SJSA1 (cell line): ENCODE measurements around the gene PNPLA2. TPM values are rescaled to one million over a fixed set of nuclear protein-coding genes. Genes with fewer than 3 reads are reported as not detected.

ENCODE experiments used
- DNase-seq, 2 experiments: peaks; one replicate each; pipeline ENCODE4 v3.0.0-alpha.2; 2015 to 2020; ENCODE audit warnings: low spot score in 2 of 2, low read depth in 1 of 2
- H3K27ac ChIP-seq: fragments of 250-450 bp; sonication (Bioruptor Pico); 2 replicates; pipeline ENCODE4 v1.5.1; 2020; ENCODE audit warnings: mild to moderate bottlenecking, moderate library complexity
- H3K27me3 ChIP-seq: fragments of 250-450 bp; sonication (Bioruptor Pico); replicated peaks from 2 replicates; pipeline ENCODE4 v1.5.1; 2020; ENCODE audit warnings: mild to moderate bottlenecking, moderate library complexity
- H3K36me3 ChIP-seq: fragments of 250-450 bp; sonication (Bioruptor Pico); 2 replicates; pipeline ENCODE4 v1.5.1; 2020; ENCODE audit warnings: mild to moderate bottlenecking
- H3K4me1 ChIP-seq: fragments of 250-450 bp; sonication (Bioruptor Pico); replicated peaks from 2 replicates; pipeline ENCODE4 v1.6.1; 2021; ENCODE audit warnings: mild to moderate bottlenecking
- H3K4me3 ChIP-seq: fragments of 250-450 bp; sonication (Bioruptor Pico); 2 replicates; pipeline ENCODE4 v1.5.1; 2020; ENCODE audit warnings: mild to moderate bottlenecking
- H3K9me3 ChIP-seq: fragments of 250-450 bp; sonication (Bioruptor Pico); replicated peaks from 2 replicates; pipeline ENCODE4 v1.5.1; 2020; ENCODE audit warnings: mild to moderate bottlenecking
- total RNA-seq: library from RNA; depleted of rRNA; stranded (reverse); fragments of >200 nt; shearing (Covaris generic); gene quantifications from 2 replicates; pipeline ENCODE4 v1.2.3, GENCODE V29; 2014

PNPLA2 gene
- total RNA-seq, 1 experiment from 2014 or later: 5.0 TPM

GRCh38 chr11:862081-862661 is 43.5 kb downstream of the PNPLA2 start:
- no peak overlapping the region for H3K27ac ChIP-seq
- H3K9me3 ChIP-seq: no peaks in the 10 kb centered on the region
- H3K4me1 ChIP-seq: no peaks in the 10 kb centered on the region
- no peak overlapping the region for H3K4me3 ChIP-seq
- no peaks in the 10 kb centered on the region for H3K27me3 ChIP-seq
- 0 out of 2 replicates have a peak, but pooled peaks cover 2% of the 10 kb centered on the region for H3K36me3 ChIP-seq
- DNase-seq: no peak

GRCh38 chr11:862696-863022 is 43.9 kb downstream of the PNPLA2 start:
- Histone ChIP-seq H3K9me3 (no peaks in the 10 kb centered on the region), H3K36me3 (0 out of 2 replicates have a peak, but pooled peaks cover 2% of the 10 kb centered on the region), H3K27me3 (no peaks in the 10 kb centered on the region), H3K27ac (no peak overlapping the region), H3K4me1 (no peaks in the 10 kb centered on the region), H3K4me3 (no peak overlapping the region)
- DNase-seq: no peak

DNA sequence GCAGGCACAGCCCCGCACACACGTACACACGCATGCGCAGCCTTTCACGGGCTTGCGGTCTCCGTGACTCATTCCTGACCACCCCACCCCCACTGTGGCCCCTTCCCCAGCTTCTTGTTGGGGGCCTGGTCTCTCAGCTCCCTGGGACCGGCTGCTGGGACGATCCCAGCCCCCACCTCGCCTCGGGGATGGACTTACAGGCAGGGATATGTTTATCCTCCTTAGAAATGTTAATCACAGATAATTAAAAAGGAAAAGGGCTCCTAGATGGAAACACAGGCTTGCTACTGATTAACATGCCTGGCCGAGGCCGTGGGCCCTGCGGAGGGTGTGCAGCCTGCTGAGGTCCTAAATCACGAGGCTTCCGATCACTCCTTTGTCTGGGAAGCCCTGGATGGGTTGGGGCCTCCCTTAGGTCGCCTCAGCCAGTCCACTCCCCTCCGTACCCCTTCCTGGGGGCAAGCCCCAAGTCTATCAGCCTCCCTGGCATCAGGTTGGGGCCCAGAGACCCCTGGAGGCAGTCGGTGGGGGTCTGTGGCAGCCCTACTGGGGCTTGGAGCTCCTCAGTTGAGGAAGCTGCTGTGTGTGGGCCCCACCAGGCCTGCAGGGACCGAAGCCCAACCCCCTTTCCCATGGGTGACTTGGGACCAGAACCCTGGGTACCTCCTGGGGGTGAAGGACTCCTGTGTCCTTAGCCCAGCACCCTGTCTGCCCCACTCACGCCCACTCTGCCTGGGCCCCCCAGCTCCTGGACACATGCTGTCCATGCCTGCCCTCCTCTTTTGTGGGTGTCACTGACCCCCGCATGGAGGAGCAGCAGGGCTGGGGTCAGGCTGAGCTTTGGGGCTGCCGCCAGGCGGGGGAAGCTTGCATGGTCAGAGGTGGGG is 44.6 kb downstream of the PNPLA2 start:
- Histone ChIP-seq H3K27ac (no peak overlapping the region), H3K27me3 (no peaks in the 10 kb centered on the region), H3K4me3 (no peak overlapping the region), H3K9me3 (no peaks in the 10 kb centered on the region), H3K4me1 (no peaks in the 10 kb centered on the region), H3K36me3 (0 out of 2 replicates have a peak, but pooled peaks cover 2% of the 10 kb centered on the region)
- DNase-seq: no peak

DNA sequence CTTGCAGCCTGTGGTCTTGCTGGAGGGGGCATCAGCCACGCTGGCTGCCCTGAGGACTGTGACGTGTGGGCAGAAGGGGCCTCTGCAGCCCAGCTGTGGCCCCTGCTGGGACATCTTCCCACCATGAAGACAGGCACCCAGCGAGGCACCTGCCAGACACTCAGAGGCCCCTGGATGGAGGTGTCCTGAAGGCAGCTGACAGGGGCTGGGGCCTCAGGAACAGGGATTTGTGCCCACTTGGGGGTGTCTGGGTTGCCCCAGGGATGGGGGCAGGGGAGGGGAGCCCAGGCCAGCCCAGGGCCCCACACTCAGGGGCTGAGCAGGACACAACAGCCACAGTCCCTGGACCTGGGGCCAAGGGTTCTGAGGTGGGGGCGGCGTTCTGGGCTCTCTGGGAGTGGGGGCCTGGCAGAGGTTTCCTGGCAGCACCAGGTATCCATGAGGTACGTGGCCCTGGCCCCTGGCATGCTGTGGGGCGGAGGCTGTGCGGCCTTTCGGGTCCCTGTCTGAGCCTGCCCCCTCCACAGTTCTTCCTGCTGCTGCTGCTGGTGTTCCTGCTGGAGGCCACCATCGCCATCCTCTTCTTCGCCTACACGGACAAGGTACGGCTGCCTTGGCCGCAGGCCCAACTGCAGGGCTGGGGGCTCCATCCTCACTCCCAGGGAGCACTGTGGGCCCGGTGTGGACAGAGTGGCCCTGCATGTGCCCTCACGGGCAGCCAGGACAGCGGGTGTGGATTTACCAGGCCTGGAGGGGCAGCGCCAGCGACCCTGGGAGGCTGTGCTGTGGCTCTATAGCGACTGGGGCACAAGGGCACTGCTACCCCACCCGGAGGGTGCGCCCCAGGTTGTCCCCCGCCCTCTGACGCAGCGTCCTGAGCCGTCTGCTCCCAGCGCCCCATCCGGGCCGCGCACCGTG is 45.5 kb downstream of the PNPLA2 start:
- H3K27me3 ChIP-seq: no peaks in the 10 kb centered on the region
- H3K4me1 ChIP-seq: no peaks in the 10 kb centered on the region

DNA sequence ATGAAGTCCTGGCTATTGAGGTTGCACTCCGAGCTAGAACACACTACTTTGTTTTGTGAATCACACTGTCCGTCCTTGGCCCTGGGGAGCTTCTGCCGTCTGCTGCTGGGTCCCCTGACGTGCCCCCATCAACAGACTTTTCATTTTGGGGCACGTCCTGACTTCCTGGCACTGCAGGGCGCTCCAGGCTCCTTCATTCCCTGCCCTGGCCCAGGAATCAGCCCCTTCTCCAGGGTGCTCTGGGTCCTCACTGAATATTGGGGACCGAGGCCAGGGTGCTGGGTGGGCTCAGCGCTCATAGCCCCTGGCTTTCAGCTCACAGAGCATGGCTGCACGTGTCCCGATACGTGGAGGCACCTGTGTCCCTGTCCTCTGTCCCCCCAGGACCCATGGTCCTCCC is 46.2 kb downstream of the PNPLA2 start:
- no peak for DNase-seq
- Histone ChIP-seq H3K9me3 (no peaks in the 10 kb centered on the region), H3K36me3 (0 out of 2 replicates have a peak, but pooled peaks cover 2% of the 10 kb centered on the region), H3K4me3 (no peak overlapping the region), H3K4me1 (no peaks in the 10 kb centered on the region), H3K27ac (no peak overlapping the region), H3K27me3 (no peaks in the 10 kb centered on the region)

More for the DNA sequence above, 45.5 kb downstream of the PNPLA2 start:
- H3K9me3 ChIP-seq: no peaks in the 10 kb centered on the region
- H3K36me3 ChIP-seq: 0 out of 2 replicates have a peak, but pooled peaks cover 2% of the 10 kb centered on the region
- H3K4me3 ChIP-seq: no peak overlapping the region
- DNase-seq: no peak
- H3K27ac ChIP-seq: no peak overlapping the region

DNA sequence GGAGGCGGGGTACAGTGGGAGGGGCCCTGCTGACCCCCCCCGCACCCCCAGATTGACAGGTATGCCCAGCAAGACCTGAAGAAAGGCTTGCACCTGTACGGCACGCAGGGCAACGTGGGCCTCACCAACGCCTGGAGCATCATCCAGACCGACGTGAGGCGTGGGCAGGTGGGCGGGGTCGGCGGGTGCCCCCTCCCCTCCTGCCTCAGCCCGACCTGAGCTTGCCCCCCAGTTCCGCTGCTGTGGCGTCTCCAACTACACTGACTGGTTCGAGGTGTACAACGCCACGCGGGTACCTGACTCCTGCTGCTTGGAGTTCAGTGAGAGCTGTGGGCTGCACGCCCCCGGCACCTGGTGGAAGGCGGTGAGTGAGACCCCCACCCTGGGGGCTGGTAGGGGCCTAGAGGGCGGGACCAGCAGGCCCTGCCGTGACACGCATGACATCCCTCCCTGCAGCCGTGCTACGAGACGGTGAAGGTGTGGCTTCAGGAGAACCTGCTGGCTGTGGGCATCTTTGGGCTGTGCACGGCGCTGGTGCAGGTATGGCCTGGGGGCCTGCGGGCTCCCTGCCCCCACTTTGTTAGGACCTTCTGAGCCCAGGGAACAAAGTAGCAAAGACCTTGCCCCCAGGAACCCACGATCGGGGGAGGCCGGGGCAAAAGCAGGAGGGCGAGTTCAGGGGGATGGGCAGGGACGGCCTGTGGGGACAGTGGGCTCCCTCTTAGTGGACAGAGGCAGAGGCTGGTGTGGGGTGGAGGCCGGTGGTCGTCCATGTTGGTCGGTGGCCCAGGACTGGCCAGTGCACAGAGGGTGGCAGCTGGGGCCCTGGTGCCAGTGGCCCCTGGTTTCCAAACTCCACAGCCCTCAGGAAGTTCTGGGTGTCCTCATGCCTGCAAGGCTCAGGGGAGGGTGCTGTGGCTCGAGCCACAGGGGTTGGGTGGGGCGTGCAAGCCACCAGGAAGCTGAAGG is 47.0 kb downstream of the PNPLA2 start:
- Histone ChIP-seq H3K36me3 (0 out of 2 replicates have a peak, but pooled peaks cover 2% of the 10 kb centered on the region), H3K4me3 (no peak overlapping the region), H3K27me3 (no peaks in the 10 kb centered on the region), H3K4me1 (no peaks in the 10 kb centered on the region), H3K27ac (no peak overlapping the region), H3K9me3 (no peaks in the 10 kb centered on the region)
- no peak for DNase-seq

DNA sequence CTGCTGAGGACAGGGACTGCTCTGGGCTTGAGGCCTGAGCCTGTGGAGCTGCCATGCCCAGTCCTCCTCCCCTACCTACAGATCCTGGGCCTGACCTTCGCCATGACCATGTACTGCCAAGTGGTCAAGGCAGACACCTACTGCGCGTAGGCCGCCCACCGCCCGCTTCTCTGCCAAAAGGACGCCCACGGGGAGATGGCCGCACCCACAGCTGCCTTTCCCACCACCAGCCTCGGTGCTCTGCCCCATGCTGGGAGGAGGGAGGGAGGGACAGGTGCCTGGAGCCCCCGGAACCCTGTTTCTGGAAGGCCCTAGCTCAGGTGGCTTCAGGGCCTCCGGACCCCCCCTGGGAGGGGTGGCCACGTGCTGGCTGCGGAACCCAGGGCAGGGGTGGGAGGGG is 47.8 kb downstream of the PNPLA2 start:
- H3K36me3 ChIP-seq: 0 out of 2 replicates have a peak, but pooled peaks cover 2% of the 10 kb centered on the region
- H3K4me1 ChIP-seq: no peaks in the 10 kb centered on the region
- no peak for DNase-seq
- no peak overlapping the region for H3K27ac ChIP-seq
- no peak overlapping the region for H3K4me3 ChIP-seq
- no peaks in the 10 kb centered on the region for H3K9me3 ChIP-seq
- no peaks in the 10 kb centered on the region for H3K27me3 ChIP-seq

DNA sequence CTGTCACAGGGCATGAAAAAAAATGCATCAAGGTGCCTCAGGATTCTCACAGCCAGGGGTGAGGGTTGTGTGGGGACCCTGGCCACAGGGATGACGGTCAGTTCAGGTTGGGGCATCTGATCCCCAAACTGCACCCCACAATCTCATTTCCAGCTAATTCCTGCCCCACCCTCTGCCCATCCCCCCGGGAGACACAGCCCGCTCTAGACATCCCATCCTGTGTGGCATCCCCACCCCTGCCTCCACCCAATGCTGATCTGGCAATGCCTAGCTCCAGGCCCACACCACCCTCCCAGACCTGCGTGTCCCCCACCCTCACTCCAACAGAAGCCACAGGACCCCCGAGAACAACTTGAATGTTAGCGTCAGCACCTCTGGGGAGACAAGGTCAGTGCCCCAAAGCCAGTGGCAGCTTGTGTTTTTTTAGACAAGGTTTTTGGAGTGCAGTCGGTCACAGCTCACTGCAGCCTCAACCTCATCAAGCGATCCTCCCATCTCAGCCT is 49.2 kb downstream of the PNPLA2 start:
- no peak for DNase-seq
- Histone ChIP-seq H3K27me3 (no peaks in the 10 kb centered on the region), H3K9me3 (no peaks in the 10 kb centered on the region), H3K4me1 (peaks cover 8% of the 10 kb centered on the region; the same call in 1 of the 2 replicates), H3K27ac (no peak overlapping the region), H3K36me3 (0 out of 2 replicates have a peak, but pooled peaks cover 2% of the 10 kb centered on the region), H3K4me3 (no peak overlapping the region)

GRCh38 chr11:868394-868793 is 49.7 kb downstream of the PNPLA2 start:
- H3K36me3 ChIP-seq: 0 out of 2 replicates have a peak, but pooled peaks cover 2% of the 10 kb centered on the region
- no peaks in the 10 kb centered on the region for H3K27me3 ChIP-seq
- H3K9me3 ChIP-seq: no peaks in the 10 kb centered on the region
- H3K27ac ChIP-seq: no peak overlapping the region
- H3K4me3 ChIP-seq: no peak overlapping the region
- no peak for DNase-seq
- peaks cover 8% of the 10 kb centered on the region; the same call in 1 of the 2 replicates for H3K4me1 ChIP-seq

GRCh38 chr11:868802-869201 is 50.1 kb downstream of the PNPLA2 start:
- H3K27me3 ChIP-seq: no peaks in the 10 kb centered on the region
- no peak overlapping the region for H3K4me3 ChIP-seq
- no peaks in the 10 kb centered on the region for H3K9me3 ChIP-seq
- H3K27ac ChIP-seq: no peak overlapping the region
- peaks cover 8% of the 10 kb centered on the region; the same call in 1 of the 2 replicates for H3K4me1 ChIP-seq
- no peak for DNase-seq
- H3K36me3 ChIP-seq: 0 out of 2 replicates have a peak, but pooled peaks cover 2% of the 10 kb centered on the region

- no peak for DNase-seq
- H3K9me3 ChIP-seq: no peaks in the 10 kb centered on the region
- no peaks in the 10 kb centered on the region for H3K27me3 ChIP-seq
Measured at GRCh38 chr11:869399-870126, 50.8 kb downstream of the PNPLA2 start.

GRCh38 chr11:870127-870413 is 51.4 kb downstream of the PNPLA2 start:
- H3K27me3 ChIP-seq: no peaks in the 10 kb centered on the region

More at GRCh38 chr11:869399-870126, 50.8 kb downstream of the PNPLA2 start:
- H3K27ac ChIP-seq: no peak overlapping the region
- H3K4me3 ChIP-seq: no peak overlapping the region
- no peaks in the 10 kb centered on the region for H3K36me3 ChIP-seq
- H3K4me1 ChIP-seq: peaks cover 8% of the 10 kb centered on the region; the same call in 1 of the 2 replicates

More at GRCh38 chr11:870127-870413, 51.4 kb downstream of the PNPLA2 start:
- Histone ChIP-seq H3K9me3 (no peaks in the 10 kb centered on the region), H3K4me3 (no peak overlapping the region), H3K4me1 (peaks cover 8% of the 10 kb centered on the region; the same call in 1 of the 2 replicates), H3K36me3 (no peaks in the 10 kb centered on the region), H3K27ac (no peak overlapping the region)
- no peak for DNase-seq
